GM18909 (cell line): ENCODE measurements around the gene RB1.

Experiments
- ATAC-seq: cut with Tn5 transposase; IDR thresholded peaks from one replicate; pipeline ENCODE4 v1.9.1; 2021; ENCODE audit warnings: mild to moderate bottlenecking; ENCODE audit not compliant: unreplicated experiment, poor library complexity

RB1 gene

GRCh38 chr13:48511621-48512230, 208.2 kb downstream of the RB1 start:
- ATAC-seq, result no peak

GRCh38 chr13:48514793-48515192, 211.2 kb downstream of the RB1 start:
- no peak for ATAC-seq

- ATAC-seq, result no peak
Measured at GRCh38 chr13:48515732-48516131, 212.2 kb downstream of the RB1 start.

- ATAC-seq, result no peak
Measured at GRCh38 chr13:48518083-48518482, 214.5 kb downstream of the RB1 start.

- ATAC-seq, result no peak
Measured at GRCh38 chr13:48526286-48526685, 222.7 kb downstream of the RB1 start.

- no peak for ATAC-seq
Measured at GRCh38 chr13:48527955-48528354, 224.4 kb downstream of the RB1 start.

- ATAC-seq, result no peak
Measured at GRCh38 chr13:48528720-48529119, 225.2 kb downstream of the RB1 start.

GRCh38 chr13:48530833-48531232, 227.3 kb downstream of the RB1 start:
- no peak for ATAC-seq
